ENCODE data around the gene SFXN5. TPM values are rescaled to one million over a fixed set of nuclear protein-coding genes. Genes with fewer than 3 reads are reported as not detected.

SFXN5 gene
- total RNA-seq, 1 donor from 2014 or later = 7.6 TPM

- no peak for TF ChIP-seq CTCF (IDR thresholded peaks at IDR 0.05; ENCODE audit: insufficient read depth, low read length, poor library complexity, severe bottlenecking)
- Histone ChIP-seq H3K27me3 (ENCODE audit: control insufficient read depth, insufficient read depth, low read length) (no peaks in the 10 kb centered on the region), H3K36me3 (ENCODE audit: control insufficient read depth, insufficient read depth, low read length) (no peaks in the 10 kb centered on the region), H3K4me3 (ENCODE audit: low read depth, low read length) (no peak overlapping the region)
- DNase-seq (ENCODE audit: low read depth) = no peak
These were observed 34.7 kb downstream of the SFXN5 start for GRCh38 chr2:73036766-73037165.

GRCh38 chr2:73035899-73036711, 35.4 kb downstream of the SFXN5 start:
- H3K27me3 ChIP-seq (ENCODE audit: control insufficient read depth, insufficient read depth, low read length) = no peaks in the 10 kb centered on the region
- no peaks in the 10 kb centered on the region for H3K36me3 ChIP-seq (ENCODE audit: control insufficient read depth, insufficient read depth, low read length)
- TF ChIP-seq CTCF (IDR thresholded peaks at IDR 0.05; ENCODE audit: insufficient read depth, low read length, poor library complexity, severe bottlenecking) = no peak
- no peak for DNase-seq (ENCODE audit: low read depth)
- H3K4me3 ChIP-seq (ENCODE audit: low read depth, low read length) = no peak overlapping the region

- no peak overlapping the region for H3K4me3 ChIP-seq (ENCODE audit: low read depth, low read length)
- no peak for TF ChIP-seq CTCF (IDR thresholded peaks at IDR 0.05; ENCODE audit: insufficient read depth, low read length, poor library complexity, severe bottlenecking)
- no peak for DNase-seq (ENCODE audit: low read depth)
- no peaks in the 10 kb centered on the region for H3K27me3 ChIP-seq (ENCODE audit: control insufficient read depth, insufficient read depth, low read length)
- H3K36me3 ChIP-seq (ENCODE audit: control insufficient read depth, insufficient read depth, low read length) = no peaks in the 10 kb centered on the region
These were observed 36.7 kb downstream of the SFXN5 start for GRCh38 chr2:73034661-73035375.

GRCh38 chr2:73033766-73034381, 37.6 kb downstream of the SFXN5 start:
- TF ChIP-seq CTCF (IDR thresholded peaks at IDR 0.05; ENCODE audit: insufficient read depth, low read length, poor library complexity, severe bottlenecking) = no peak
- DNase-seq (ENCODE audit: low read depth) = no peak

GRCh38 chr2:73033142-73033765, 38.3 kb downstream of the SFXN5 start:
- no peak for DNase-seq (ENCODE audit: low read depth)
- TF ChIP-seq CTCF (IDR thresholded peaks at IDR 0.05; ENCODE audit: insufficient read depth, low read length, poor library complexity, severe bottlenecking) = no peak
- Histone ChIP-seq H3K27me3 (ENCODE audit: control insufficient read depth, insufficient read depth, low read length) (no peaks in the 10 kb centered on the region), H3K36me3 (ENCODE audit: control insufficient read depth, insufficient read depth, low read length) (no peaks in the 10 kb centered on the region), H3K4me3 (ENCODE audit: low read depth, low read length) (no peak overlapping the region)

More at GRCh38 chr2:73033766-73034381, 37.6 kb downstream of the SFXN5 start:
- no peaks in the 10 kb centered on the region for H3K36me3 ChIP-seq (ENCODE audit: control insufficient read depth, insufficient read depth, low read length)
- H3K4me3 ChIP-seq (ENCODE audit: low read depth, low read length) = no peak overlapping the region
- no peaks in the 10 kb centered on the region for H3K27me3 ChIP-seq (ENCODE audit: control insufficient read depth, insufficient read depth, low read length)
